Natural killer cell (primary cell): Measurements from ENCODE around the gene CTSG. TPM values are rescaled to one million over a fixed set of nuclear protein-coding genes. Genes with fewer than 3 reads are reported as not detected.
A peak's percentile ranks its signal among the peaks of the same experiment; 100 is the strongest.

Experiments used
- ATAC-seq, 3 donors: fragments of 150-1000 bp in 2 of 3; fragments of 200-7000 bp in 1 of 3; cut with Tn5 transposase; 1 replicate in 1 of 3; 2 replicates in 2 of 3; pipeline ENCODE4 v1.10.0; 2021; ENCODE audit warnings: mild to moderate bottlenecking in 2 of 3, moderate library complexity in 2 of 3
- DNase-seq, 2 donors: peaks; one replicate each; pipeline versions ENCODE4 v3.0.0 to v3.0.0-alpha.2; 2013 to 2021; ENCODE audit warnings: mixed read lengths in 1 of 2
- H3K27ac ChIP-seq: one replicate; pipeline ENCODE4 v1.5.1; 2013; ENCODE audit warnings: mild to moderate bottlenecking, low read length
- H3K27me3 ChIP-seq: one replicate; pipeline ENCODE4 v1.6.1; 2013; ENCODE audit warnings: low read length; ENCODE audit not compliant: control insufficient read depth, insufficient read depth
- H3K36me3 ChIP-seq: one replicate; pipeline ENCODE4 v1.6.1; 2013; ENCODE audit warnings: low read length; ENCODE audit not compliant: control insufficient read depth, insufficient read depth
- H3K4me1 ChIP-seq: one replicate; pipeline ENCODE4 v1.6.1; 2013; ENCODE audit warnings: low read length; ENCODE audit not compliant: control insufficient read depth, insufficient read depth
- H3K4me3 ChIP-seq: one replicate; pipeline ENCODE4 v1.5.1; 2013; ENCODE audit warnings: low read length
- H3K9me3 ChIP-seq: one replicate; pipeline ENCODE4 v1.6.1; 2013; ENCODE audit warnings: low read length; ENCODE audit not compliant: control insufficient read depth, insufficient read depth
- H3K27ac Mint-ChIP-seq, 2 donors: one replicate each; pipeline ENCODE4 v1.8.0; 2022; ENCODE audit warnings: mild to moderate bottlenecking in 2 of 2, mixed read lengths in 2 of 2, moderate library complexity in 1 of 2
- H3K27me3 Mint-ChIP-seq, 2 donors: one replicate each; pipeline ENCODE4 v1.8.0; 2022; ENCODE audit warnings: low read depth in 2 of 2, mixed read lengths in 2 of 2
- H3K36me3 Mint-ChIP-seq: one replicate; pipeline ENCODE4 v1.8.0; 2022; ENCODE audit warnings: mixed read lengths
- H3K4me1 Mint-ChIP-seq, 2 donors: one replicate each; pipeline ENCODE4 v1.8.0; 2022; ENCODE audit warnings: mixed read lengths in 2 of 2
- H3K4me3 Mint-ChIP-seq: one replicate; pipeline ENCODE4 v1.8.0; 2022; ENCODE audit warnings: mild to moderate bottlenecking, moderate library complexity, mixed read lengths
- H3K9me3 Mint-ChIP-seq, 2 donors: one replicate each; pipeline ENCODE4 v1.8.0; 2022; ENCODE audit warnings: mixed read lengths in 2 of 2
- CTCF ChIP-seq: fragments of 200-600 bp; IDR thresholded peaks from one replicate; pipeline ENCODE4 v1.8.0; 2022; ENCODE audit warnings: antibody characterized with exemption
- WGBS: methylation state at CpG from one replicate; pipeline ENCODE4 v1.1.7; 2013; ENCODE audit warnings: missing lambda C conversion rate; ENCODE audit not compliant: insufficient coverage; 5-methylcytosine and 5-hydroxymethylcytosine counted together
- intact Hi-C: fragments of 100-400 bp; cut with micrococcal nuclease; formaldehyde crosslinking; loops from one replicate; pipeline ENCODE4 v1.14.2; 2022
- total RNA-seq, 4 donors: library from RNA; stranded (reverse); fragments of 120-200 nt in 1 of 4; gene quantifications; one replicate each; pipeline versions ENCODE4 v1.2.3 to v1.2.4, GENCODE V29; 2013 to 2022

The CTSG gene
- total RNA-seq, 3 donors from 2014 or later (not counting 1 experiment from before 2014, with no cell fraction given) = 0.43 to 1.0 TPM; not detected in 1

- WGBS = 43% methylated on average over 1 of the region's 2 CpGs
- intact Hi-C loops = loop anchor here (1.0 to 5.0 kb wide), 4 partner anchors 17 to 523 kb away; no protein-coding TSS in a partner anchor
- no peak for TF ChIP-seq CTCF
- H3K27me3 ChIP-seq = no peaks in the 10 kb centered on the region
- no peaks in the 10 kb centered on the region for H3K36me3 ChIP-seq
- H3K9me3 Mint-ChIP-seq = no peaks in the 10 kb centered on the region
- no peaks in the 10 kb centered on the region for H3K36me3 Mint-ChIP-seq
- no peaks in the 10 kb centered on the region for H3K27me3 Mint-ChIP-seq
- peak in 1 of 2 donors; percentile 63 for DNase-seq
- H3K27ac ChIP-seq = peak within 1 kb of the TSS; percentile 83
- peaks cover 91 to 96% of the 10 kb centered on the region in 2 donors for H3K4me1 Mint-ChIP-seq
- H3K4me3 Mint-ChIP-seq = peak within 1 kb of the TSS; percentile 95
- H3K27ac Mint-ChIP-seq = peak within 1 kb of the TSS; percentile 99
- ATAC-seq = peak; percentile 76 to 88 (median 84)
- H3K9me3 ChIP-seq = no peaks in the 10 kb centered on the region
- peaks cover 76% of the 10 kb centered on the region for H3K4me1 ChIP-seq
- peak within 1 kb of the TSS; percentile 36 for H3K4me3 ChIP-seq
These were observed 33.8 kb upstream of the CTSG start, which contains the start of gene GZMH for GRCh38 chr14:24609655-24610344. GZMH (minus strand) TSS chr14:24609685; CDS start chr14:24609613, 72 bp downstream.

GRCh38 chr14:24607635-24608514 is 31.8 kb upstream of the CTSG start:
- Mint-ChIP-seq H3K27ac (peak overlapping the region; percentile 99), H3K36me3 (no peaks in the 10 kb centered on the region), H3K4me1 (peaks cover 75 to 79% of the 10 kb centered on the region in 2 donors), H3K27me3 (no peaks in the 10 kb centered on the region), H3K4me3 (peak overlapping the region; percentile 95), H3K9me3 (no peaks in the 10 kb centered on the region)
- Histone ChIP-seq H3K27me3 (no peaks in the 10 kb centered on the region), H3K36me3 (no peaks in the 10 kb centered on the region), H3K4me1 (peaks cover 70% of the 10 kb centered on the region), H3K4me3 (peak overlapping the region; percentile 36), H3K9me3 (no peaks in the 10 kb centered on the region), H3K27ac (peak overlapping the region; percentile 83)
- DNase-seq (no peak), ATAC-seq (no peak)
- intact Hi-C loops = loop anchor here (2.0 to 5.0 kb wide), 3 partner anchors 19 to 524 kb away; no protein-coding TSS in a partner anchor
- 60% methylated on average over 8 of the region's 8 CpGs for WGBS
- TF ChIP-seq CTCF = no peak

- peak in 1 of 2 donors; percentile 40 for DNase-seq
- intact Hi-C loops = loop anchor here (5.0 kb wide), 2 partner anchors 85 to 525 kb away; no protein-coding TSS in a partner anchor
These were observed 31.0 kb upstream of the CTSG start for GRCh38 chr14:24607081-24607480.

More at GRCh38 chr14:24607081-24607480, 31.0 kb upstream of the CTSG start:
- TF ChIP-seq CTCF = no peak
- Histone ChIP-seq H3K36me3 (no peaks in the 10 kb centered on the region), H3K4me3 (peak overlapping the region; percentile 36), H3K9me3 (no peaks in the 10 kb centered on the region), H3K27ac (peak overlapping the region; percentile 83), H3K4me1 (peaks cover 62% of the 10 kb centered on the region), H3K27me3 (no peaks in the 10 kb centered on the region)
- Mint-ChIP-seq H3K36me3 (no peaks in the 10 kb centered on the region), H3K4me1 (peaks cover 67 to 71% of the 10 kb centered on the region in 2 donors), H3K4me3 (peak overlapping the region; percentile 95), H3K9me3 (no peaks in the 10 kb centered on the region), H3K27me3 (no peaks in the 10 kb centered on the region), H3K27ac (peak overlapping the region; percentile 99)
- WGBS = 26% methylated on average over 4 of the region's 4 CpGs
- ATAC-seq = peak; percentile 26 to 42 (median 40)
